Karpas-422 (cell line): Measurements from ENCODE around the gene TMEM184A. TPM values are rescaled to one million over a fixed set of nuclear protein-coding genes. Genes with fewer than 3 reads are reported as not detected.

Source experiments
- DNase-seq: peaks from one replicate; pipeline ENCODE4 v3.0.0-alpha.2; 2015
- H2AFZ ChIP-seq: fragments of 200-600 bp; sonication (generic); 2 replicates; pipeline ENCODE4 v1.6.1; 2014; ENCODE audit warnings: antibody characterized with exemption, low read length, mixed read lengths
- H3K27ac ChIP-seq: fragments of 200-600 bp; sonication (generic); 2 replicates; pipeline ENCODE4 v1.5.1; 2014; ENCODE audit warnings: mild to moderate bottlenecking, low read length, moderate library complexity
- H3K27me3 ChIP-seq: fragments of 200-600 bp; sonication (generic); 2 replicates; pipeline ENCODE4 v1.6.1; 2014; ENCODE audit warnings: low read length, mixed read lengths
- H3K36me3 ChIP-seq: fragments of 200-600 bp; sonication (generic); 2 replicates; pipeline ENCODE4 v1.6.1; 2014; ENCODE audit warnings: low read length, mixed read lengths; ENCODE audit not compliant: insufficient read depth
- H3K4me1 ChIP-seq: fragments of 200-600 bp; sonication (generic); 2 replicates; pipeline ENCODE4 v1.6.1; 2014; ENCODE audit warnings: mild to moderate bottlenecking, low read length, mixed read lengths
- H3K4me2 ChIP-seq: fragments of 200-600 bp; sonication (generic); 2 replicates; pipeline ENCODE4 v1.6.1; 2014; ENCODE audit warnings: low read length, low read depth, mild to moderate bottlenecking; ENCODE audit not compliant: poor library complexity, severe bottlenecking
- H3K4me3 ChIP-seq: fragments of 200-600 bp; sonication (generic); 2 replicates; pipeline ENCODE4 v1.5.1; 2014; ENCODE audit warnings: mild to moderate bottlenecking, antibody characterized with exemption, low read length, mixed read lengths
- H3K79me2 ChIP-seq: fragments of 200-600 bp; sonication (generic); 2 replicates; pipeline ENCODE4 v1.6.1; 2014; ENCODE audit warnings: mild to moderate bottlenecking, low read length, mixed read lengths
- H3K9ac ChIP-seq: fragments of 200-600 bp; sonication (generic); 2 replicates; pipeline ENCODE4 v1.6.0; 2014; ENCODE audit warnings: low read length
- H3K9me2 ChIP-seq: fragments of 200-600 bp; sonication (generic), shearing (Covaris generic); replicated peaks from 2 replicates; pipeline ENCODE4 v1.6.0; 2014; ENCODE audit warnings: mild to moderate bottlenecking, low read length, moderate library complexity; ENCODE audit not compliant: insufficient read depth
- H3K9me3 ChIP-seq: fragments of 300-700, 200-600 bp; sonication (generic); 2 replicates; pipeline ENCODE4 v1.6.1; 2014; ENCODE audit warnings: low read length, mixed read lengths
- H4K20me1 ChIP-seq: fragments of 200-600 bp; sonication (generic); 2 replicates; pipeline ENCODE4 v1.6.1; 2014; ENCODE audit warnings: mild to moderate bottlenecking, antibody characterized with exemption, low read length, low read depth; ENCODE audit not compliant: insufficient read depth
- total RNA-seq: library from RNA; depleted of rRNA; stranded (reverse); fragments of >200 nt; shearing (Covaris generic); gene quantifications from 2 replicates; pipeline ENCODE4 v1.2.3, GENCODE V29; 2014; ENCODE audit warnings: low replicate concordance

The TMEM184A gene
- total RNA-seq, 1 experiment from 2014 or later = not detected

DNA sequence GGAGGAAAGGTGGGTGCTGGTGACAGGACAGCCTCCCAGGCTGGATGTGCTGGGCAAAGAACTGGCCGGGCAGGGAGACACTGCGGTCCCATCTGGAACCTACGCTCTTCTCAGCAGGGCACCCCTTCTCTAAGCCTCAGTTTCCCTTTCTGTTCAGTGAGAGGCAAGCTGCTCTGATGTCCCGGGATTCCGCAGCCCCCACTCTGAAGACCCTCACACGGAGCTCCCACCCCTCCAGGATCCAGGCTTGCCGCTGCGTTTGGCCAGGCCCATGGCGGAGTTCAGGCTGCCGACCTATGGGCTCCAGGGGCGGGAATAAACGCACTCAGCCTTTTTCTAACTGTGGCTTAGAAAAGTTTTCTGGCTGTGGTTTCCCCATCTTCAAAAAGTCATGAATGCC lies 41.6 kb downstream of the TMEM184A start:
- Histone ChIP-seq H3K27me3 (no peaks in the 10 kb centered on the region), H3K4me1 (no peaks in the 10 kb centered on the region), H3K9me2 (no peaks in the 10 kb centered on the region), H3K9ac (no peak overlapping the region), H3K4me3 (no peak overlapping the region), H4K20me1 (no peaks in the 10 kb centered on the region), H3K9me3 (no peaks in the 10 kb centered on the region), H3K36me3 (no peaks in the 10 kb centered on the region), H3K79me2 (no peaks in the 10 kb centered on the region), H2AFZ (no peak overlapping the region), H3K4me2 (no peak overlapping the region), H3K27ac (no peak overlapping the region)
- no peak for DNase-seq

DNA sequence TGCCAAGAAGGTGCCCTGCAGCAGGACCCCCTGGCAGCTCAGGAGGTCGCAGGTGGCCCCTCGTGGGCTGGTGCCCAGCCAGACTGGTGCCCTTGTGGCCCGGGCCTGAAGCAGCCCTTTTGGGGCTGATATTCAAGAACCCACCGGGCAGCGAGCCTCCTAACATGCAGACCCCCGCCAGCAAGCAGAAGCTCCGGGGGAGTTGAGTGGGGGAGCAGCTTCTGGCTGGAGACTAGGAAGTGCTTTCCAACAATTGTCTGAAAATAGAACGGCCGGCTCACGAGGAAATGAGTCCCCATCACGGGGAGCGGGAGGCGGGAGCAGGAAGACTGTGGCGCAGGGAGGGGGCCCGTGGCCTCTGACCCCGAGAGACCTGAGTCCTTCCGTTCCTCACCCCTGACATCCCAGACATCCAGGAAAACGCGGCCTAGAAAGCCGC lies 42.3 kb downstream of the TMEM184A start:
- Histone ChIP-seq H3K27me3 (no peaks in the 10 kb centered on the region), H4K20me1 (no peaks in the 10 kb centered on the region), H3K9me2 (no peaks in the 10 kb centered on the region), H3K4me1 (no peaks in the 10 kb centered on the region), H3K4me2 (no peak overlapping the region), H3K79me2 (no peaks in the 10 kb centered on the region), H3K36me3 (no peaks in the 10 kb centered on the region), H2AFZ (no peak overlapping the region), H3K9me3 (no peaks in the 10 kb centered on the region), H3K4me3 (no peak overlapping the region), H3K9ac (no peak overlapping the region), H3K27ac (no peak overlapping the region)
- DNase-seq = no peak

DNA sequence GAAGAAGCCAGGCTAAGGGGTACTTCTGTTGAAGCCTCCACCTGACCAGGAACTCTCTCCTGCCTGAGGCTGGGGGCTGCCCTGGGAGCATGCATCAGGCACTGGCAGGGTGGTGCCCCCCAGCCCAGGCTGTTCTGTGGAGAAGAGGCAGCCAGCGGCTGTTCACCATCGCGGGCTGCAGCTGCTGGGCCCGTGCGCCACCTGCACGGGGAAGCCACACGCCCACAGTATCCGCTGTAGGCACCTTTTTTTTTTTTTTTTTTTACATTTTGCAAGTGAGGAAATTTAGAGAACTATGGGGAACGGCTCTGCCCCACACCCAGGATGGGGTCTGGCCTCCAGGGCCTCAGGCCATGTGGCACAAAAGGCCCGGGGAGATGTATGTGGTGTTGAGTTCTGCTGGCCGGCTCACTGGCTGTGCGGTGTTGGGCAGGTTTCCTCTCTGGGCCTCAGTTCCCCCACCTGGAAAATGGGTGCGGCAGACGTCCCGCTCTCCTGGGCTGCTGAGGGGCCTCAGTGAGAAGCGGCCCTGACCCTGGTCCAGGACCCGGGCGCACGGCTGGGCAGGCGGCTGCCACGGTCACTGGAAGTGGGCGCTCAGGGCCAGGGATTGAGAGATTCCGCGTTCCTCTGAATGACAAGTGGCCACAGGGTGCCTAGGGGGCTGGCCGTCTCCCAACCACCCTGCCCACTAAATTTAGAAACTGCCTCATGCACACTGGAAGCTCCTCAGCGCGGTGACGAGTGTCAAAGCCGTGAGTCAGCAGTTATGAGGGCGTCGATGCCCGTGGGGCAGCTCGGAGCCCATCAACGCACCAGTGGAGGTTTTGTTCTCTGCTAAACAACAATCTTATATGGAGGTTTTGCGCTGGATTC lies 43.0 kb downstream of the TMEM184A start:
- Histone ChIP-seq H4K20me1 (no peaks in the 10 kb centered on the region), H3K27ac (no peak overlapping the region), H3K9me2 (no peaks in the 10 kb centered on the region), H3K4me1 (peaks cover 5% of the 10 kb centered on the region; the same call in 1 of the 2 replicates), H3K9me3 (no peaks in the 10 kb centered on the region), H3K9ac (no peak overlapping the region), H3K79me2 (no peaks in the 10 kb centered on the region), H2AFZ (no peak overlapping the region), H3K36me3 (no peaks in the 10 kb centered on the region), H3K4me3 (no peak overlapping the region), H3K4me2 (no peak overlapping the region), H3K27me3 (no peaks in the 10 kb centered on the region)
- DNase-seq = peak; percentile 55

DNA sequence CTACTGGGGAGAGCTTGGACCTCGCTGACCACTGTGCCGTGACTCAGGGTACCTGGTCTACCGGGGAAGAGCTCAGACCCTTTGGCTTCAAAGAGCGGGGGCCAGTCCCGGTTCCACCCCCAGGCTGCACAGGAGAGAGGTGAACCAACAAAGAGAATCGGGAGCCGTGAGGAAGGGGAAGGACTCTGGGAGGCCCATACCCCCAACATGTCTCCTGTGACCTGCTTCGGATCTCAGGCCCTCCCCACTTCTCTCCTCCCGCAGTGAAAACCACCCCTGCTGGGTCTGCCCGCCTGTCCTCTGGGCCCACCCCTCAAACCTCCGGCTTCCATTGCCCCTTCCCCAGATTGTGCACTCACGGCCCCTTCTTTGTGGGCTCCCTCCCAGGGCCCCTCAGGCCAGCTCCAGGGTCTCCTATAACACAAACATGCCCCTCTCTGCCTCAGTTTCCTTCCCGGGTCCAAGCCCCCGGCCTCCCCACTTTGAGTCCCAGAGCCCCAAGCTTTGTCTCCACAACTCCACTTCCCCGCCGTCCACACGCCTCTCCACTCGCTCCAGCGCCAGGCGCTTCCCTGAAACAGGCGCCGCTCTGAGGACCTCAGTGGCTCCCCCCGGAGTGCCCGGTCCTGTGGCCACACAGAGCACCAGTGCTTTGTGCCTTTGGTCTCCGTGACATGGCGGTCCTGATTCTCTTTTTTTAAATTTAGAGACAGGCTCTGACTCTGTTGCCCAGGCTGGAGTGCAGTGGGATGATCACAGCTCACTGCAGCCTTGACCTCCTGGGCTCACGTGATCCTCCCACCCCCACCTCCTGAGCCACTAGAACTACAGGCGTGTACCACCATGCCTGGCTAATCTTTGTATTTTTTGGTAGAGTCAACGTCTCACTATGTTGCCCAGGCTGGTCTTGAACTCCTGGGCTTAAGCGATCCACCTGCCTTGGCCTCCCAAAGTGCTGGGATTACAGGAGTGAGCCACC lies 44.3 kb downstream of the TMEM184A start:
- Histone ChIP-seq H3K9me2 (no peaks in the 10 kb centered on the region), H3K9ac (no peak overlapping the region), H3K79me2 (no peaks in the 10 kb centered on the region), H2AFZ (no peak overlapping the region), H3K36me3 (no peaks in the 10 kb centered on the region), H3K9me3 (no peaks in the 10 kb centered on the region), H3K4me3 (no peak overlapping the region), H4K20me1 (no peaks in the 10 kb centered on the region), H3K4me1 (peaks cover 7% of the 10 kb centered on the region), H3K27me3 (no peaks in the 10 kb centered on the region), H3K27ac (no peak overlapping the region), H3K4me2 (no peak overlapping the region)
- no peak for DNase-seq

DNA sequence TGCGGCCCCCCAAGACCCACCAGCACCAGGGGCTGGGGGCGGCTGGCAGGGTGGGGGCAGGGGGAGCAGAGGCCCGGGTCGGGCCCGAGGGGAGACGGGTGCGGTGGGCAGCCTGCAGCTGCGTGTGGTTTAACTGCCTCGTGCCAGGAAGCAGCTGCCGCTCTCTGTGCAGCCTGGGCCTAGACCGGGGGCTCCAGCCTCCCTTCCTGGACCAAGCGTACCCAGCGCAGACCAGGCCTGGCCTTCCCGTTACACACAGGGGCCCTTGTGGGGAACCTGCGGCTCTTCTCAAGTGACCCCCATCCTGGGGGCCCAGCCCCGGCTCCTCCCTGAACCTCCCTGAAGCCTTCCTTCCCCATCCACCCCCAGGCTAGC lies 45.2 kb downstream of the TMEM184A start:
- Histone ChIP-seq H3K36me3 (no peaks in the 10 kb centered on the region), H4K20me1 (no peaks in the 10 kb centered on the region), H3K9me3 (no peaks in the 10 kb centered on the region), H3K4me1 (peaks cover 14% of the 10 kb centered on the region), H3K27ac (no peak overlapping the region), H3K9me2 (no peaks in the 10 kb centered on the region), H2AFZ (no peak overlapping the region), H3K4me3 (no peak overlapping the region), H3K9ac (no peak overlapping the region), H3K79me2 (no peaks in the 10 kb centered on the region), H3K27me3 (no peaks in the 10 kb centered on the region), H3K4me2 (no peak overlapping the region)
- DNase-seq = no peak

DNA sequence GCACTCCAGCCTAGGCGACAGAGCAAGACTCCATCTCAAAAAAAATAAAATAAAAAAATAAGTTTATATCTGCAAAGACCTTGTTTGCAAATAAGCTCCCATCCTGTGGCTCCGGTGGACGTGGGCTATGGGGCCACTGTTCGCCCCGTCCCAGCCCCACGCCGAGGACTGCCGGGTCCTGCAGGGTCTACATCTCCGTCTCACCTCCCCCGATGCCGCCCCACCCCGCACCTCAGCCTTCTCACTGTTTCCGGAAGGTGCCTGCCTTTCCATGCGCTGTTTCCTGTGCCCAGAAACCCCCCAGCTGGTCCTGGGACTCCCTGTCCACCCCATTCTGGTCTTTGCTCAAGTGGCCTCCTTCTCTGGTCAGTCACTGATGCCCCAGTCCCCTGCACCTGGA lies 46.8 kb downstream of the TMEM184A start:
- H3K27me3 ChIP-seq = no peaks in the 10 kb centered on the region
- H4K20me1 ChIP-seq = no peaks in the 10 kb centered on the region
- no peak overlapping the region for H3K9ac ChIP-seq
- no peak overlapping the region for H3K4me2 ChIP-seq
- H3K9me3 ChIP-seq = no peaks in the 10 kb centered on the region
- H3K4me1 ChIP-seq = peaks cover 23% of the 10 kb centered on the region
- H2AFZ ChIP-seq = no peak overlapping the region
- no peak for DNase-seq
- no peak overlapping the region for H3K4me3 ChIP-seq
- no peaks in the 10 kb centered on the region for H3K79me2 ChIP-seq
- H3K36me3 ChIP-seq = no peaks in the 10 kb centered on the region
- no peaks in the 10 kb centered on the region for H3K9me2 ChIP-seq
- H3K27ac ChIP-seq = no peak overlapping the region

DNA sequence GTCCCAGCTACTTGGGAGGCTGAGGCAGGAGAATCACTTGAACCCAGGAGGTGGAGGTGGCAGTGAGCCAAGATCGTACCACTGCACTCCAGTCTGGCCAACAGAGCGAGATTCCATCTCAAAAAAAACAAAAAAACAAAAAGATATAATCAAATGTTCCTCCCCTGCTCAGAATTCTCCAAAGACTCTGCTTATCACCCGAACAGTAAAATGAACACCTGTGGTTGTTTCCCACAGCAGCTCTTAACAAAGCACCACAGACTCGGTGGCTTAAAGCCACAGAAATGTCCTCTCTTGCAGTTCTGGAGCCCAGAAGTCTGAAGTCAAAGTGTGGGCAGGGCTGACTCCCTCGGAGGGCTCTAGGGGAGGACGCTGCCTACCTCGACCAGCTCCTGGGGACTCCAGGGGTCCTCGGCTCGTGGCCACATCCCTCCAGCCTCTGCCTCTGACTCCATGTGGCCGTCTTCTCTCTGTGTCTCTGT lies 47.7 kb downstream of the TMEM184A start:
- Histone ChIP-seq H3K9ac (no peak overlapping the region), H3K27me3 (no peaks in the 10 kb centered on the region), H3K4me2 (no peak overlapping the region), H3K9me3 (no peaks in the 10 kb centered on the region), H3K27ac (no peak overlapping the region), H2AFZ (no peak overlapping the region), H3K4me1 (peaks cover 25% of the 10 kb centered on the region), H3K36me3 (no peaks in the 10 kb centered on the region), H4K20me1 (peaks cover 6% of the 10 kb centered on the region), H3K79me2 (peaks cover 8% of the 10 kb centered on the region), H3K9me2 (no peaks in the 10 kb centered on the region), H3K4me3 (no peak overlapping the region)
- DNase-seq = no peak
